ENCODE data around the gene STXBP4. TPM values are rescaled to one million over a fixed set of nuclear protein-coding genes. Genes with fewer than 3 reads are reported as not detected.

STXBP4 gene
- total RNA-seq, 2 experiments from 2014 or later = 9.4 to 12.6 TPM

- DNase-seq (ENCODE audit: low spot score) = no peak
- POLR2A ChIA-PET = interaction anchor here (0.9 kb wide), 1 partner anchor 59 kb away, joined by 4 read pairs; no protein-coding TSS in a partner anchor
Measured at GRCh38 chr17:55056526-55056925, 88.0 kb downstream of the STXBP4 start.

DNA sequence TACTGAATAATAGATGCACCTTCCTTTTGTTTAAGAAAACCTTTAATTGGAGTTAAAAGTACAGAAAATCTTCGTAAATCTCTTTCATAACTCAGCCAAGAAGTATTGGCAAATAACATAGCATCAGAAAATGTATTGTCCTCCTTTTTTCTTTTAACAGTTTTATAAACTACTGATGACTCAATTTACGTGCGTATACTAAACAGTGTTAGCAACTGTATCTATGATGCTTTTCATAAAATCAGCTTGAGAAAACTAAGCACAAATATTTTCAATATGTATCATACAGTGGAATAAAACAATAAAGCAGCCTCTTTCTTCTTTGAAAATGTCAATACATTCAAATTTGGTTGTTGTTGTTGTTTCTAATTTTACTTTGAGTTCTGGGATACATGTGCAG, 88.6 kb downstream of the STXBP4 start:
- no TSS peak for BruUV-seq (replicated peaks)
- H2AFZ ChIP-seq (ENCODE audit: low read length) = no peak overlapping the region
- H3K36me3 ChIP-seq (ENCODE audit: insufficient read depth, low read length) = no peaks in the 10 kb centered on the region
- POLR2A ChIA-PET = interaction anchor here (0.9 kb wide), 1 partner anchor 59 kb away, joined by 4 read pairs; no protein-coding TSS in a partner anchor
- no peak overlapping the region for H3K4me2 ChIP-seq (ENCODE audit: low read length)
- intact Hi-C loops (cut with micrococcal nuclease; ENCODE audit: unreplicated experiment) = no loop called here
- no peak for TF ChIP-seq CTCF (conservative IDR thresholded peaks at IDR 0.05; ENCODE audit: low read length)
- no peak for TF ChIP-seq EZH2phosphoT487 (IDR thresholded peaks at IDR 0.05; ENCODE audit: borderline replicate concordance, low read depth, low read length)
- no peaks in the 10 kb centered on the region for H4K20me1 ChIP-seq (ENCODE audit: insufficient read depth, low read length)
- no peaks in the 10 kb centered on the region for H3K79me2 ChIP-seq (ENCODE audit: insufficient read depth, low read depth, low read length)
- no peak overlapping the region for H3K4me3 ChIP-seq (ENCODE audit: low read depth, low read length, poor library complexity, severe bottlenecking)
- DNase-seq (ENCODE audit: low spot score) = no peak
- H3K27ac ChIP-seq (ENCODE audit: low read depth, low read length, poor library complexity, severe bottlenecking) = no peak overlapping the region
- H3K9me2 ChIP-seq (ENCODE audit: insufficient read depth, low read length) = no peaks in the 10 kb centered on the region
- CTCF ChIA-PET (ENCODE audit: unreplicated experiment) = no interaction called here
- H3K4me1 ChIP-seq (ENCODE audit: insufficient read depth, low read length, poor library complexity, severe bottlenecking) = no peaks in the 10 kb centered on the region
- no peaks in the 10 kb centered on the region for H3K9me3 ChIP-seq (ENCODE audit: low read length)

More at GRCh38 chr17:55056526-55056925, 88.0 kb downstream of the STXBP4 start:
- no peaks in the 10 kb centered on the region for H3K9me2 ChIP-seq (ENCODE audit: insufficient read depth, low read length)
- H3K36me3 ChIP-seq (ENCODE audit: insufficient read depth, low read length) = no peaks in the 10 kb centered on the region
- H3K27ac ChIP-seq (ENCODE audit: low read depth, low read length, poor library complexity, severe bottlenecking) = no peak overlapping the region
- H3K9me3 ChIP-seq (ENCODE audit: low read length) = no peaks in the 10 kb centered on the region
- intact Hi-C loops (cut with micrococcal nuclease; ENCODE audit: unreplicated experiment) = no loop called here
- no peak overlapping the region for H3K4me2 ChIP-seq (ENCODE audit: low read length)
- CTCF ChIA-PET (ENCODE audit: unreplicated experiment) = interaction anchor here (0.7 kb wide), 1 partner anchor 14 kb away, joined by 3 read pairs; no protein-coding TSS in a partner anchor
- BruUV-seq (replicated peaks) = no TSS peak
- H3K79me2 ChIP-seq (ENCODE audit: insufficient read depth, low read depth, low read length) = no peaks in the 10 kb centered on the region
- H3K4me3 ChIP-seq (ENCODE audit: low read depth, low read length, poor library complexity, severe bottlenecking) = no peak overlapping the region
- no peaks in the 10 kb centered on the region for H3K4me1 ChIP-seq (ENCODE audit: insufficient read depth, low read length, poor library complexity, severe bottlenecking)
- TF ChIP-seq EZH2phosphoT487 (IDR thresholded peaks at IDR 0.05; ENCODE audit: borderline replicate concordance, low read depth, low read length) (no peak), CTCF (conservative IDR thresholded peaks at IDR 0.05; ENCODE audit: low read length) (no peak)
- no peaks in the 10 kb centered on the region for H4K20me1 ChIP-seq (ENCODE audit: insufficient read depth, low read length)
- H2AFZ ChIP-seq (ENCODE audit: low read length) = no peak overlapping the region

DNA sequence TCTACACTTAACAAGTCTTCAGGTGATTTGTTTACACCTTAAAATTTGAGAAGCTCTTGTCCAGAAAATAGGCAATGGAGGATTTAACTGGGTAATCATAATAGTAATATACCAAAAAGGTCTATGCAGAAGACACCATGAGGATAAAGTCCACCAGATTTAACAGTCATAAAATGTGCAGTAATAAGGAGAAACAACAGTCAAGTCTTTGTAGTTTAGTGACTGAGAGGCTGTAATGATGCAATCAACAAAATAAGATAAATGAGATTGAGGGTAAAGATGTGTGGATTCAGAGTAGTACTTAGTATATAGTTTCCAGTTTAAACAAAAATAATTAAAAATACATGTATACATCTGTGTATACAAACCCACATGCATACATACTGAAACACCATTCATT, 91.2 kb downstream of the STXBP4 start:
- no peak overlapping the region for H2AFZ ChIP-seq (ENCODE audit: low read length)
- ChIA-PET CTCF (ENCODE audit: unreplicated experiment) (no interaction called here), POLR2A (no interaction called here)
- H3K9me3 ChIP-seq (ENCODE audit: low read length) = no peaks in the 10 kb centered on the region
- TF ChIP-seq EZH2phosphoT487 (IDR thresholded peaks at IDR 0.05; ENCODE audit: borderline replicate concordance, low read depth, low read length) = no peak
- TF ChIP-seq CTCF (conservative IDR thresholded peaks at IDR 0.05; ENCODE audit: low read length) = no peak
- H3K4me2 ChIP-seq (ENCODE audit: low read length) = no peak overlapping the region
- H3K9me2 ChIP-seq (ENCODE audit: insufficient read depth, low read length) = no peaks in the 10 kb centered on the region
- H3K4me3 ChIP-seq (ENCODE audit: low read depth, low read length, poor library complexity, severe bottlenecking) = no peak overlapping the region
- H3K27ac ChIP-seq (ENCODE audit: low read depth, low read length, poor library complexity, severe bottlenecking) = no peak overlapping the region
- no peaks in the 10 kb centered on the region for H3K4me1 ChIP-seq (ENCODE audit: insufficient read depth, low read length, poor library complexity, severe bottlenecking)
- no peaks in the 10 kb centered on the region for H4K20me1 ChIP-seq (ENCODE audit: insufficient read depth, low read length)
- H3K36me3 ChIP-seq (ENCODE audit: insufficient read depth, low read length) = no peaks in the 10 kb centered on the region
- no peaks in the 10 kb centered on the region for H3K79me2 ChIP-seq (ENCODE audit: insufficient read depth, low read depth, low read length)
- intact Hi-C loops (cut with micrococcal nuclease; ENCODE audit: unreplicated experiment) = no loop called here
- BruUV-seq (replicated peaks) = no TSS peak
- no peak for DNase-seq (ENCODE audit: low spot score)

All from OCI-LY7 (cell line).